Medulla oblongata (tissue), 1 donor: ENCODE measurements around the gene SCUBE3.

Experiments
- DNase-seq: peaks from one replicate; pipeline ENCODE4 v3.0.0-alpha.2; 2015; ENCODE audit errors: extremely low spot score

The SCUBE3 gene

DNA sequence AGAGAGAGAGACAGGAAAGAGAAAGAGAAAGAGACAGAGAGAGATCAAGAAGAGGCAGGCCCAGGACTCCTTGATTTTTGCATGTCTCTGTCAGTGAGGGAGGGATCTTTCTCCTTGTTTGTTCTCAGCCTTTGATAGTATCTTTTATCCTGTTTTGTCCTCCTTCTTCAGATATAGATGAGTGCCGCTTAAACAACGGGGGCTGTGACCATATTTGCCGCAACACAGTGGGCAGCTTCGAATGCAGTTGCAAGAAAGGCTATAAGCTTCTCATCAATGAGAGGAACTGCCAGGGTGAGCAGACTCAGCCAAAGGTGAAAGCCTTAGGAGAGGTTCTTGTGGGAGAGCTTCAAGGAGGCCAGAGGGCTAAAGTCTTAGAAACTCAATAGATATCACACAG lies 25.8 kb downstream of the SCUBE3 start:
- no peak for DNase-seq

DNA sequence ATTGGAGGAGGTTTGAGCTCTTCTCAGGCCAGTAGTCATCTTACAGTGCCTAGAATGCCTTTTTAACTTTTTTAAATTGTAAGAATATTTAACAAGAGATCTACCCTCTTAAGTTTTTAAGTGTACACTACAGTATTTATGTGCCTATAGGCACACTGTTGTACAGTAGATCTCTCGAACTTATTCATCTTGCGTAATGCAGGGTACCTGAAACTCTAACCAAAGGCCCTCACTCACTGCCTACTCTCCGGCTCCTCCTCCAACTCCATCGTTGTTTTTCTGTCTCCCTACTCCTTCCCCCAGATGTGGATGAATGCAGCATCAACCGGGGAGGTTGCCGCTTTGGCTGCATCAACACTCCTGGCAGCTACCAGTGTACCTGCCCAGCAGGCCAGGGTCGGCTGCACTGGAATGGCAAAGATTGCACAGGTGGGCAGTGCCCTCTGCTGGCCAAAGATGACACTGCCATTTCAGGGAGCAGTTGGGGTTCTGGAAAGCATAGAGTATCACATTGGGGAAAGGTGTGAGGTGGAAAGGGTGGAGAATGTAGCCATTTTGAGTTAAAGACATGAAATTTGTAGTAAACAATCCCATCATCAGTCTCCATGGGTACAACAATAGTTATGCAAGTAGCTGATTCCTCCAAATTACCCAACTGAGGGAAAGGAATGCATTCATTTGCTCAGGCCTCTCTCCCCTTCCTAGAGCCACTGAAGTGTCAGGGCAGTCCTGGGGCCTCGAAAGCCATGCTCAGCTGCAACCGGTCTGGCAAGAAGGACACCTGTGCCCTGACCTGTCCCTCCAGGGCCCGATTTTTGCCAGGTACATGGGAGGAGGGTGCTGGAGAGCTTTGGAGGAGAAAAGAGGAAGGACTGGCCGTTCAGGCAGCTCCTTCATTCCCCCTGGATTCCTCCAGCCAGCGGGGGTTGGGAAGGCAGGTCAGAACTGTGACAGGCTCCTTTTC lies 27.4 kb downstream of the SCUBE3 start:
- DNase-seq = peak; percentile 82

DNA sequence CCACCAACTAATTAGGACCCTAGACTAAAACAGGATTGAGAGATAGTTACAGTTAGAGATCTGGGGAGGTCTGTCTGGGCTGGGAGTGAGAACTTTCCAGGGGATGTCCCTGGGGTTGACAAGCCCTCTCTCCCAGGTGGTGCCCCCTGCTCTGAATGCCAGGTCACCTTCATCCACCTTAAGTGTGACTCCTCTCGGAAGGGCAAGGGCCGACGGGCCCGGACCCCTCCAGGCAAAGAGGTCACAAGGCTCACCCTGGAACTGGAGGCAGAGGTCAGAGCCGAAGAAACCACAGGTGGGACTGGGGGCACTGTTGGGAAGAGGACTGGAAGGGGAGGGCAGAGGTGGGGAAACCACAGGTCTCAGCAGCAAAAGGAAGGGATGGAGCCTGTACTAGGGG lies 28.7 kb downstream of the SCUBE3 start:
- no peak for DNase-seq

DNA sequence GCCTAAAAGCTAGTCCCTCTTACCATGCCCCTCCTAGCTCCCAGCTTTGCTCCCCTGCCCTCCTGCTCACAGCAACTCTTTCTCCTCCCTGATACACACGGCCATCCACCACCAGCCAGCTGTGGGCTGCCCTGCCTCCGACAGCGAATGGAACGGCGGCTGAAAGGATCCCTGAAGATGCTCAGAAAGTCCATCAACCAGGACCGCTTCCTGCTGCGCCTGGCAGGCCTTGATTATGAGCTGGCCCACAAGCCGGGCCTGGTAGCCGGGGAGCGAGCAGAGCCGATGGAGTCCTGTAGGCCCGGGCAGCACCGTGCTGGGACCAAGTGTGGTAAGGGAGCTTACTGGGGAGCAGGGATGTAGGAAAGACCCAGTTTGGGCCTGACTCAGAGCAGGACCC lies 29.1 kb downstream of the SCUBE3 start:
- DNase-seq = no peak

DNA sequence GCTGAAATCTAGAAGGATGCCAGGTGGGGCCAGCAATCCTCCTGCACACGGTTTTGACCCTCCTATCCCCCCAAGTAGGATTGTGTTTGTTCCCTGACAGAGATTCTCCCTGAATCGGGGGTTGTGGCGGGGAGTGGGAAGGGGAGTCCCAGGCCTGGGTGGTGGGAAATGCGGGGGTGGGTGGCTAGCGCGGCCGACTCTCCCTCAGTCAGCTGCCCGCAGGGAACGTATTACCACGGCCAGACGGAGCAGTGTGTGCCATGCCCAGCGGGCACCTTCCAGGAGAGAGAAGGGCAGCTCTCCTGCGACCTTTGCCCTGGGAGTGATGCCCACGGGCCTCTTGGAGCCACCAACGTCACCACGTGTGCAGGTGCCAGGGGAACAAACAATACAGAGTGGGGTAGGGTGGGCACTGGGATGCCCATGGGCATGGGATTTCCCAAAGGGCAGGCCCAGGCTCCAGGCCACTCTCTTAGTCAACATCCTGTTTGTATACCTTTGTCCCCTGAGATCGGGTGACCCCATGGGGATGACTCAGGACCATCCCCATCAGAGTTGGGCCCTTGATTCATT lies 29.7 kb downstream of the SCUBE3 start:
- no peak for DNase-seq

DNA sequence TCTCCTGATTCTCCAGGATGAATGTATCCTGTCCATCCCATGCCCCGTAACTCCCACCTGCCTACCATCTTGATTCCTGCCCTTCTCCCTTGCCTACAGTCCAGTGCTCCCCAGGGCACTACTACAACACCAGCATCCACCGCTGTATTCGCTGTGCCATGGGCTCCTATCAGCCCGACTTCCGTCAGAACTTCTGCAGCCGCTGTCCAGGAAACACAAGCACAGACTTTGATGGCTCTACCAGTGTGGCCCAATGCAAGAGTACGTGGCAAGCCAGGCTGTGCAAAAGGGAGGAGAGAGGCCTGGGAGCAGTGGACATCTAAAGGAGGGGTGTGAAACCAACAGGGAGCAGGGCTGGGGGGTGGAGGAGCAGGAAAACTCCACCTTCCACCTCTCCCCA lies 30.8 kb downstream of the SCUBE3 start:
- DNase-seq = no peak

DNA sequence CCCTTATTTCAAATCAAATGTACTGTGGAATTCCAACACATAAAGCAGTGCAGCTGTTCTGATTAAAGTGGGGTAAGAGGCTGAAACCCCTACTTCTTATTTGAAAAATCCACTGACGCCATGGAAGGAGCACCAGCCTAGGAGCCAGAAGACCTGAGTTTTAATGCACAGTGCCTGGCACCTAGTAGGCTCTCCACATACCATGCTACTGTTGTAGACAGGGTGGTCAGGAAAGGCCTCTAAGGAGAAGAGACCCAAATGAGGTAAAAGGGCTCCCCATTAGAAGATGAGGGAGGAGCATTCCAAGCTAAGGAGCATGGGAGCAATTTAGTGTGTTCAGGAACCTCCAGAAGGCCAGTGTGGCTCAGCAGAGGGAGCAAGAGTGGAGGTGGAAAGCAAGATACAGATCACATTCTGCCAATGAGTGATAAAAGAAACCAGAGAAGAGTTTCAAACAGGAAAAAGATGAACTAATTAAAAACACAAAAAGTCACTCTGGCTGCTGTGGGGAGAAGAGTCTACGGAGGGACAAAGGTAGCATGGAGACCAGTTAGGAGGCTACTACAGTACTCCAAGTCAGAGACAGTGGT lies 34.0 kb downstream of the SCUBE3 start:
- no peak for DNase-seq

DNA sequence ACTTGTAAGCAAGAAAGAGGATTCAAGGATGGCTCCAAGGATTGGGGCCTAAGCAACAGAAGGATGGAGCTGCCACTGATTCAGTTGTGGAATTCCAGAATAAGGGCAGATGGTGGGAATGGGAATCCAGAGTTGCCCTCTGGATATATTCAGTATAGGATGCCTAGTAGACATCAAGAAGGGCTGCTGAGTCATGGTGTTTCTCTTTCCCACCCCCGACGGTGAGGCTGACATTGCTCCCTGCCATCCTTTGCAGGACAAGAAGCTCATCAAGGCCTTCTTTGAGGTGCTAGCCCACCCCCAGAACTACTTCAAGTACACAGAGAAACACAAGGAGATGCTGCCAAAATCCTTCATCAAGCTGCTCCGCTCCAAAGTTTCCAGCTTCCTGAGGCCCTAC lies 34.5 kb downstream of the SCUBE3 start:
- no peak for DNase-seq

DNA sequence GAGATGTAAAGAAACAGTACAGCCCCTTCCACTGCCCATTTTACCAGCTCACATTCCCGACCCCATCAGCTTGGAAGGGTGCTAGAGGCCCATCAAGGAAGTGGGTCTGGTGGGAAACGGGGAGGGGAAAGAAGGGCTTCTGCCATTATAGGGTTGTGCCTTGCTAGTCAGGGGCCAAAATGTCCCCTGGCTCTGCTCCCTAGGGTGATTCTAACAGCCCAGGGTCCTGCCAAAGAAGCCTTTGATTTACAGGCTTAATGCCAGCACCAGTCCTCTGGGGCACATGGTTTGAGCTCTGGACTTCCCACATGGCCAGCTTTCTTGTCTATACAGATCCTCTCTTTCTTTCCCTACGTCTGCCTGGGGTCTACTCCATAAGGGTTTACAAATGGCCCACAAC lies 35.2 kb downstream of the SCUBE3 start:
- no peak for DNase-seq

DNA sequence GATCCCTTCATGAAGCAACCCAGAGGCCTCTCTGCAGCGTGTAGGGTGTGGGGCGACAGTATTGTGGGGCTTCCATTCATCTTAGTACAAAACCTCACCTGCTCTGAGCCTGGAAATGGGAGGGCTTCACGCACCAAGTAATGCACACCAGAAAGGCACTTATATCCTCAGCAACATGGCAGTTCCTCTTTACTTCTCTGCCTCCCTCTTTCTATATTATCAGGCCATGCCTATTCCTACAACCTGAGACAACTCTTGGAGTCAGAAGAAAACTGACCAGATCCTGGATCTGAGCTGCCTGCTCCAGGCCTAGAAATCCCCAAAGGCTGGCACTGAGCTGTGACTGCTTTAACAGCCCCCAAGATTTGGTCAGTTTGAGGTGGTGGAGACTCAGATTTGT lies 38.2 kb downstream of the SCUBE3 start:
- no peak for DNase-seq

DNA sequence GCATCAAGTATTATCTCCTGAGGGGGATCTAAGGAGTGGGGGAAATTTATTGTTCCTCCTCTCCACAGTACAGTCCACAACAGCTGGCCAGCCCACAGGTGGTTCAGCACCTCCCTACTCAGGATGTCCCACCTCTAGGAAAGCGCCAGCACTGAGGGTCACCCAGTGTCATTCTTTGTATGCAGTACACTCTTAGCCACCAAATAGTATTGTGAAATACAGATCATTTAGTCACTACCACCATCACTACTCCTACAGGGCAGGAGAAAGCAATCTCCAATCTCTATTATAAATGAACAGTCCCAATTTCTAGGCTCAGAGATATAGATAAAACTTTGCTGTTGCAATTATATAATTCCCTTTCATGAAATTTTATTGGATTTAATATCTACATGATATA lies 39.5 kb downstream of the SCUBE3 start:
- no peak for DNase-seq

DNA sequence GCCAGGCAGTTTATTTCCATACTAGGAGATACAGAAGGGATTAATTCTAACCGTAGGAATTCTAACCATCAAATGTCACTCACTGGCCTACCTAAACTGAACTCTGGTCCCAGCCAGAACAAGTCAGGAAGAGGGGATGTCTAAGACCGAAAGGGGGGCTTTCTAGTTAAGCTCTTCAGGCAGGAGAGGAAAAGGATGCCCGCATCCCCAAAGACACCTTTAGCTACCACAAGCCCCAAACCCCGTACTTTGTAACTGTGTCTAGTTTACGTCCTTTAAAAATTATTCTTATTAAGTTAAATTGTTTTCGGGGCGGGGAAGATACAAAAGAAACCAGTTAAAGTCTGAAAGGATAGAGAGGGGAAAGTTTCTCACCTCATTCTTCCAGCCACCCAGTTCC lies 44.6 kb downstream of the SCUBE3 start:
- no peak for DNase-seq

DNA sequence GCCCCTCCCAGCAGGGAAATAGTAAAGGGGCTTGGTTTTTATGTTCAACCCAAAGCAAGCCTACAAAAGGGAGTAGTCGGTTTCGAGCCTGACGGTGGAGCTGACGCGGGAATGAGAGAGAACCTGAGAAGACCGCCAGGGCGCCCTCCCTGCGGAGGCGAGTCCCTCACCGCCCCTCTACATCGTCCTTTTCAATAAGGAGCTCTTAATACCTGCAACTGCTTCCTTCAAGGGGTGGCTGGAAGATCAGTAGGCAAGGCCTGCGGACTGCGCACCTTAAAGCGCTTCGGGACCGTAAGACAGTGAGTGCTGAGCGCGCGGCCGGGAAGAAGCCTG lies 45.1 kb downstream of the SCUBE3 start:
- DNase-seq = peak; percentile 50

DNA sequence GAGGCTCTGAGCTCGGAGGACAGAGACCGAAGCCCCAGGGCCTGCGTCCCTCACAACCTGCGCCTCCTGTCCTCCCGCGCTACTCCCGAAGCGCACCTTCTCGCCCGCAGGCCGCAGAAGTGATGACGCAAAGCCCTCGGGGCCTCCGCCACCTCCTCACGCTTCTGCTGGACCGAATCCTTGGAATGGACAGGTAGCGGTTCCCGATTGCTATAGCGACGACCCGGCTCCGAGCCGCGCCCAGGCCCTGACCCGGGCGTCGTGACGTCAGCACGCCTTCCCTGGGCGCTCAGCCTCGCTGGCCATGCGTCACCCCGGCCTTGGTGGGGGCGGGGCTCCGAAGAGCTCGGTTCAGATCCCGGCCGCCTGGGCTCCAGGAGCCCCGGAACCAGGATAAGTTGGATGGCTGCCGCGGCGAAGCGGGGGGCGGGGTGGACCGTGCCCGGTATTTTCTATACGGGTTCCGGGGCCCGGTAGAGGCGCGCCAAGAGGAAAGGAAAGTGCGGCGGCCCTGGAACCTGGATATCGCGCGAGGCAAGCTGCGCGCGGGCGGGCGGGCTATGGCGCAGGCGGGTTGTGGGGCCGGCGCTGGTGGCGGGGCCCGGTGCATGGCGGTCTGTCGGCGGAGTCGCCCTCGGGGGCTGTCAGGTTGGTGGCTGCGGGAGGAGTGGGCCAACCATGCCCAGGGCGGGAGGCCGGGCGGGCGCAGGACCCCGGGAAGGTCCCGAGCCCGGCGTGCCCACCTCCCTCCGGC lies 45.6 kb downstream of the SCUBE3 start, which contains the start of gene ZNF76:
Gene ZNF76 (plus strand): TSS at position 542 of the 754 bp plus-strand sequence. CDS start 21,417 bp downstream, outside the sequence.
- peak; percentile 98 for DNase-seq

DNA sequence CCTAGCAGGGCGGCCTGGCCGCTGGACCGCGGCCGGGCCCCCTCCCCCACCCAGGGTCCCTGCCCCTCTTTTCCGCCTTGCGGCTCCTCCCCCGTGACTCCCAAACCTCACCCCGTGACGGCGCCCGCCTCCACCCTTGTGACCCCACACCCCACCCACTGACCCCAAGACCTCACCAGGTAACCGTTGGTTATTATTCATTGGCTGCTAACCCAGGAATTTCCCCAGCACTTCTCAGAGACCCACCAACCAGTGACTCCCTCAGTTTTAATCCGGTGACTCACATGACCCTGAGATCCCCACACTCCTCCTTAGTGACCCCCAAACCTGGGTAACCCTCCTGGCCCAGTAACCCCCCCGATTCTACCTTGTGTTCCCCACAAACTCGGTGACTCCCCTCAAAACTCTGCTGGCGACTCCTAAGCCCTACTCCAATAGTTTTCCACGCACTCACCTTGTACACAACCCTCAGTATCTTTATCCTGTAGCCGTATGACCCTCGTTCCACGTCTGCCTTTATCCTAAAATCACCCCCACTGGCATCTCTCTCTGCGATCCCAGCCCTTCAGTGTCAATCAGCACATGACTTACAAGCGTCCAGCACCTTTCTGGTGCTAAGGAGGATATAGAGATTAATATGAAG lies 46.3 kb downstream of the SCUBE3 start:
- peak; percentile 55 for DNase-seq

DNA sequence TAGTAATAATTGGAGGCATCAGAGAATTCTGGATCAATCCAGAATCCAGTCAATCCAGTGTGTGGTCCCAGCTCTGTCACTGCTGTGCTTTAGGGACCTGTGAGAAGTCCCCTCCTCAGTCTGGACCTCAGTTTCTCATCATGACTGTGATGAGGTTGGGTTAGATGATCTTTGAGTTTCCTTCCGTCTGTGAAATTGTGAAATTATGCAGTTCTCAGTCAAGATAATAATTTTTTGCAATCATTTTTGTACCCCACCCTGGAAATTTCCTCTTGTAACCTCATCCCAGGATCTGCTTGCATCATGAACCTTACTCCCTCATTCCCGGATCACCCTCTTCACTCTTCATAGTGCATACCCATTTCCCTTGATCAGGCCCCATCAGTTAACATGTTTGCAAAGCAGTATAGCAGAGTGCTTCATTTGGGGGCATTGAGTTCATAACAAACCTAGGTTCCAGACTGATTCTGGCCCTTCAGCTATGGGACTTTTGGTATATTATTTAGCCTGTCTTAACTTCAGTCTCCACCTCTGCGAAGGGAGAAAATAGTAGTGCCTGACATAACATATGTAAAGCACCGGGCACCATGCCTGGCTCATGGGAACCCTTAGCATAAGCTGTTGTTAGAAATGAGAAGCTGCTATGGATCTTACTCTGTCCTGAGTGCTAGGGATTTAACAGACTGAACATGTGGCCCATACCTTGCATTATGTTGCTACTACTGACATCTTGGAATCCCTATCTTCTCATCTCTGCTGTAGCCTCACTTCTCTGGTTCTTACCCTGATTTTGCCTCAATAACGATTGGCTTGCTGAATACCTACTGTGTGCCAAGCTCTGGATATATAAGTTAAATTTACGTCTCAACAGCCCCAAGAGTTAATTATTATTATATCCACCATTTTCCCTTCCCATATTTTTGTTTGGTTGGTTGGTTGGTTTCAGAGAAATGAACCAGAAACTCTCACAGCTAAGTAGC lies 47.1 kb downstream of the SCUBE3 start:
- DNase-seq = peak; percentile 18

DNA sequence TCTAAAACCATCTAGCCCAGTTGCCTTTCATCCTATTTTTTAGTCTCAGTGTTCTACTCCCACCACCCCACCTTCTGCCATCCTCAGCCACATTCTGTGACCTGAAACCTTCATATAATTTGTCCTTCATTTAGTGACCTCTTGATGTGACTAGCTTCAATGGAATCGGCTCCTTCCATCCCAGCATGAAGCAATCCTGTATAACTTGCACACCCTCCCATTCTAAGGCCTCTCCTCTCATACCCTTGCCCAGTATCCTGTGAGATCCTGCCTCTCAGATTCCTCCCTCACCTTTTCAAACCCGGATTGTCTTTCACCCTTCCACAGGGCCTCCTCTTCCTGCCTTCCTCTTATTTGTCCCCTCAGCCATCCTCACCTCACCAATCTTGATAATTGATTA lies 48.8 kb downstream of the SCUBE3 start:
- DNase-seq = no peak

DNA sequence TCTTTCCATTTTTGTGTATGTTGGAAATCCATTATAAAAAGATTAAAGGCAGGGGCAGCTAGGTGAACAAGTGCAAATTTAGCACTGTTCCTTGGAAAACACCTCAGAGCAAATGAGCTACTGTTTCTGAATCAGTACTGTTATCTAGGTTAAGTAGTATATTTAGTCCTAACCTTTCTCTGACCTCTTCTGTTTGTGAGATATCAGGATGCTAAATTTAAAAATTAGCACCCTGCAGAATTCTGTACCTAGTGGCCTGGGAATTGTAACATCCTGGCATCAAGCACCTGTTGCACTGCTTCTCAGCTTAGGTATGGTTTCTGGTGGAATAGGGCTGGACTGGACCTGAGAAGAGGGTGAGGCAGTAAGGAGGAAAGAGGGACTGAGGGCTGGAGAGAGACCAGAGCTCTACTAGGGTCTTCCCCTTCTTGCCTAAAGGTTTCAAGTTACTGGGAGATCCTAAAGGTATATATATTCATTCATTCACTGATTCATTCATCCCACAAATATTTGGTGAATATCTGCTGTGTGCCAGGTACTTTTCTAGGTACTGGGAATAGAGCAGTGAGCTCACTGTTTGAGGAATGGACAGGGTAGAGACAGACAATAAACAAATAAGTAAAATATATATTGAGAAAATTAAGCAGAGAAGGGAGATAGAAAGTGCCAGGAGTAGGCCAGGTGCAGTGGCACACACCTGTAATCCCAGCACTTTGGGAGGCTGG lies 51.0 kb downstream of the SCUBE3 start:
- DNase-seq = no peak

DNA sequence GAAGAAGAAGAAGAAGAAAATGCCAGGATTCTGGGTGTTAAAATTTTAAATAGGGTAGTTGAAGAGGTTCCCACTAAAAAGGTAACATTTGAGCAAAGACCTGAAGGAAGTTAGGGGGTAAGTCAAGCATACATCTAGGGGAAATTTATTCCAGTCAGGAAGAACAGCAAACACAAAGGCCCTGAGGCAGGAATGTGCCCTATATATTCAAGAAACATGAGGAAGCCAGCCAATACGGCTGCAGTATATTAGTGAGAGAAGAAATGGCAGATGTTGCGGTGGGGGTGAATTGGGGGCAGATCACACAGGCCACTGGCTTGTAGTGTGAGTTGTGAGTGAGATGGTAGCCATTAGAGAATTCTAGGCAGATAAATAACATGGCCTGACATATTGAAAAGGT lies 51.8 kb downstream of the SCUBE3 start:
- no peak for DNase-seq

DNA sequence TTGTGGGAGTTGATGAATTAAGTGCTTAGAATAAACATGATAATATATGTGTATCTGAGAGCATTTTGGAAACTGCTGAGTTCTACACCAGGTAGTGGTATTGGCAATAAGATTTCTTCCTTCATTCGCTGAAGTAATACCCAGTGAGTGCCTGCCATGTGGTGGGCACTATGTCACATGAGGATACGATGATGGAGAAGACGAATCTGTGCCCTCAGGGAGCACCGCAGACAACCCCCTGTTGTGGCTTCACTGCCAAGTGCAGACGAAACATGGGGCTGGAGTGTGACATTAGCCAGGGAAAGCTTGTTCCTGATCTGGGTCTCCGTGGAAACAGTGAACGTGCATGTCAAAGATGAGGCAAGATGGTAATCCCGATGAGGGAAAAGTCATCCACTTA lies 53.7 kb downstream of the SCUBE3 start:
- no peak for DNase-seq
